Adrenal gland (tissue), 12 donors: ENCODE data around the gene MED25. TPM values are rescaled to one million over a fixed set of nuclear protein-coding genes. Genes with fewer than 3 reads are reported as not detected.

Experiments used
- DNase-seq, 7 donors: peaks; one replicate each; pipeline ENCODE4 v3.0.0-alpha.2; 2019 to 2020
- H3K27ac ChIP-seq, 5 donors: fragments of 200-600 bp; sonication (generic) in 4 of 5; 1 replicate in 3 of 5; 2 replicates in 2 of 5; pipeline versions ENCODE4 v1.5.1 to v1.8.0; 2016 to 2020; ENCODE audit warnings: mild to moderate bottlenecking in 1 of 5
- H3K27me3 ChIP-seq: fragments of 200-600 bp; 2 replicates; pipeline ENCODE4 v1.8.0; 2021
- H3K36me3 ChIP-seq, 2 donors: fragments of 200-600 bp; replicated peaks in 1 of 2; 1 replicate in 1 of 2; 2 replicates in 1 of 2; pipeline versions ENCODE4 v1.5.1 to v1.8.0; 2018 to 2022
- H3K4me1 ChIP-seq, 2 donors: fragments of 200-600 bp; replicated peaks in 1 of 2; 1 replicate in 1 of 2; 2 replicates in 1 of 2; pipeline versions ENCODE4 v1.5.1 to v1.8.0; 2018 to 2021
- H3K4me3 ChIP-seq, 4 donors: fragments of 200-600 bp; sonication (generic) in 3 of 4; one replicate each; pipeline ENCODE4 v1.5.1; 2016 to 2018
- H3K9me3 ChIP-seq, 3 donors: fragments of 200-600 bp; sonication (generic) in 1 of 3; replicated peaks in 1 of 3; 1 replicate in 2 of 3; 2 replicates in 1 of 3; pipeline versions ENCODE4 v1.5.1 to v1.8.0; 2016 to 2021
- CTCF ChIP-seq, 6 experiments: fragments of 450-650 bp in 4 of 6; fragments of 200-600 bp in 2 of 6; sonication (generic) in 1 of 6; IDR thresholded peaks; 1 replicate in 5 of 6; 2 replicates in 1 of 6; pipeline versions ENCODE4 v1.5.1 to v1.8.0; 2016 to 2021; ENCODE audit warnings: antibody characterized with exemption in 6 of 6, mild to moderate bottlenecking in 2 of 6, moderate library complexity in 1 of 6
- POLR2A ChIP-seq, 2 donors: fragments of 450-650 bp; IDR thresholded peaks; one replicate each; pipeline ENCODE4 v1.6.1; 2017; ENCODE audit warnings: antibody characterized with exemption in 2 of 2, mild to moderate bottlenecking in 2 of 2, moderate library complexity in 1 of 2
- WGBS, 4 donors: extraction: QIAGEN DNeasy Blood & Tissue Kit in 2 of 4; methylation state at CpG; one replicate each; pipeline versions ENCODE4 v1.1.5 to v1.1.7; 2013 to 2017; 5-methylcytosine and 5-hydroxymethylcytosine counted together
- intact Hi-C, 2 donors: fragments of 100-400 bp; cut with DNase I; formaldehyde crosslinking; loops; one replicate each; pipeline versions ENCODE4 v1.14.1 to v1.15.0; 2022 to 2023
- polyA plus RNA-seq, 3 donors: library from polyadenylated mRNA; stranded (reverse); fragments of 200-250 nt in 2 of 3; fragments of 350-450 nt in 1 of 3; fragmentation: Illumina TruSeq in 1 of 3; extraction: RNeasy Lipid Tissue Mini Kit (QIAGEN cat#74804) in 1 of 3; gene quantifications; one replicate each; pipeline ENCODE4 v1.2.3, GENCODE V29; 2013 to 2014
- total RNA-seq, 9 donors: library from RNA; depleted of rRNA in 4 of 9; stranded (reverse); fragments of >200 nt in 4 of 9; fragments of 120-200 nt in 1 of 9; fragmentation: NEBNext Ultra II Directional in 1 of 9; extraction: Animal tissue kit (Norgen Biotek cat#: 25700) in 1 of 9; gene quantifications; one replicate each; pipeline versions ENCODE4 v1.1.0 to v1.2.4, GENCODE V29; 2013 to 2023
- donor health status: healthy with polysubstance abuse.
- donor health status: Bipolar disorder and iron deficiency.
- donor health status: DM: yes; HTN: yes; CAD: no.
- donor health status: DM: no; HTN: no; CAD: no.
- donor health status: DM: no; HTN: no; CAD: no.
- donor health status: DM: yes; HTN: yes; CAD: no.

MED25 gene
- total and polyA plus RNA-seq, 12 donors = 36.2 to 457 (median 107) TPM

DNA sequence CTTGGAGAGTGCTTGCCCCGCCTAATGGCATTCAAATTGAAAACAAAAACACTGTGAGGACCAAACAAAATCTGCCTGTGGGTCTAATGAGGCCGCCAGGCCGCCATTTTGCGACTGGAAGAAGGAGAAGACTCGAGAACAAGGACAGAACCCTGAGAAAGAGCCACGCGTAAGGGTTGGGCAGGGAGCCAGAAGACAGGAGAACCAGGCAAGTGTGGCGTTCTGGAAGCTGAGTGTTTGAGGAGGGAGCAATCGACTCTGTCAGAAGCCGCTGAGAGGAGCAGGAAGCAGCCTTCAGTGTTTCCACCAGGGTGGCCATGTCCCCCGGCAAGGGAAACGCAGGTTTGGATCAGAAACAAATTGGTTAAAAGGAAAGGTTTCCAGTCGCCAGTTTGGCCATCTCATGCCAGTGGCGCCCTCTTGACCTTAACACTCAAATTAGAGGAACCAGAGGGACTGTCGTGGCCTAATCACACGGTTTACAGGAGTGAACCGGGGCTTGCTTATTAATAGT is 22.7 kb downstream of the MED25 start:
- TF ChIP-seq POLR2A (IDR thresholded peaks at IDR 0.05) (no peak), CTCF (IDR thresholded peaks at IDR 0.05) (no peak)
- WGBS, 4 donors = 86 to 91% (median 88%) methylated on average over 17 of the region's 17 CpGs
- H3K27me3 ChIP-seq = no peaks in the 10 kb centered on the region
- H3K9me3 ChIP-seq = no peaks in the 10 kb centered on the region
- no peak for DNase-seq
- intact Hi-C loops = no loop called here
- H3K27ac ChIP-seq = no peak overlapping the region
- H3K4me3 ChIP-seq = no peak overlapping the region
- H3K36me3 ChIP-seq = peaks cover 0 to 39% of the 10 kb centered on the region in 2 donors
- H3K4me1 ChIP-seq = no peaks in the 10 kb centered on the region

- TF ChIP-seq CTCF (IDR thresholded peaks at IDR 0.05) (no peak), POLR2A (IDR thresholded peaks at IDR 0.05) (no peak)
- Histone ChIP-seq H3K4me1 (no peaks in the 10 kb centered on the region), H3K27ac (no peak overlapping the region), H3K4me3 (no peak overlapping the region), H3K9me3 (no peaks in the 10 kb centered on the region), H3K27me3 (no peaks in the 10 kb centered on the region), H3K36me3 (peaks cover 0 to 15% of the 10 kb centered on the region in 2 donors)
- intact Hi-C loops = no loop called here
- 77 to 85% (median 82%) methylated on average over 3 of the region's 3 CpGs for WGBS, 4 donors
- DNase-seq = no peak
Observed at GRCh38 chr19:49843265-49843664, 25.2 kb downstream of the MED25 start.

GRCh38 chr19:49844138-49845095 is 26.3 kb downstream of the MED25 start:
- Histone ChIP-seq H3K4me1 (no peaks in the 10 kb centered on the region), H3K36me3 (peaks cover 0 to 4% of the 10 kb centered on the region in 2 donors), H3K27ac (no peak overlapping the region), H3K4me3 (no peak overlapping the region), H3K9me3 (no peaks in the 10 kb centered on the region), H3K27me3 (no peaks in the 10 kb centered on the region)
- no peak for DNase-seq
- TF ChIP-seq POLR2A (IDR thresholded peaks at IDR 0.05) (no peak), CTCF (IDR thresholded peaks at IDR 0.05) (no peak)
- 74 to 84% (median 78%) methylated on average over 11 to 18 of the region's 18 CpGs for WGBS, 4 donors
- intact Hi-C loops = no loop called here

DNA sequence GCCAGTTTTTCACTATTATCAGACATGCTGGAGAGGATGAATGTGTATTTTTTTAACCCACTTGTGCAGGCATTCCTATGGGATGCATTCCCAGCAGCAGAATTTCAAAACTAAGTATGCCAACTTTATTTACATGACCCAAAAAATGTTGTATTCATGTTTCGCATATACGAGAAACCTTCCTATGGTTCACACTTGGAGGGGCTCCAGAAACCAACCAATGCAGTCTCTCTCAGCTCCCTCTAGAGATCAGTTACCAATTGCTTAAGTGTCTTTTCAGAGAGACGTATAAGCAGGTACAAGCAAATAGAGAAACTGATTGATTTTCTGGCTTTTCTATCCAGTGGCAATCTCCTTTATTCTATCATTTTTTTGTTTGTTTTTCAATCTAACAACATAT is 27.3 kb downstream of the MED25 start:
- Histone ChIP-seq H3K27ac (no peak overlapping the region), H3K4me3 (no peak overlapping the region), H3K4me1 (no peaks in the 10 kb centered on the region), H3K9me3 (no peaks in the 10 kb centered on the region), H3K36me3 (no peaks in the 10 kb centered on the region), H3K27me3 (no peaks in the 10 kb centered on the region)
- intact Hi-C loops = no loop called here
- TF ChIP-seq POLR2A (IDR thresholded peaks at IDR 0.05) = no peak
- no peak for TF ChIP-seq CTCF (IDR thresholded peaks at IDR 0.05)
- 44 to 54% (median 49%) methylated on average over 3 of the region's 3 CpGs for WGBS, 4 donors
- DNase-seq = no peak
